Spleen (tissue), 11 donors: ENCODE data around the gene TMEM100. TPM values are rescaled to one million over a fixed set of nuclear protein-coding genes. Genes with fewer than 3 reads are reported as not detected.

Experiments
- DNase-seq: peaks from one replicate; pipeline ENCODE4 v3.0.0-alpha.2; 2020
- H3K27ac ChIP-seq, 8 donors: fragments of 200-600 bp; sonication (generic) in 7 of 8; 1 replicate in 4 of 8; 2 replicates in 4 of 8; pipeline versions ENCODE4 v1.5.0 to v1.8.0; 2016 to 2021; ENCODE audit warnings: inconsistent platforms in 4 of 8, mild to moderate bottlenecking in 4 of 8, moderate library complexity in 1 of 8
- H3K27me3 ChIP-seq, 7 donors: fragments of 200-600 bp; sonication (generic) in 6 of 7; replicated peaks in 1 of 7; 1 replicate in 4 of 7; 2 replicates in 3 of 7; pipeline versions ENCODE4 v1.5.0 to v1.8.0; 2016 to 2021; ENCODE audit warnings: inconsistent platforms in 3 of 7, mild to moderate bottlenecking in 1 of 7
- H3K36me3 ChIP-seq, 6 donors: fragments of 200-600 bp; sonication (generic) in 5 of 6; 1 replicate in 4 of 6; 2 replicates in 2 of 6; pipeline versions ENCODE4 v1.5.0 to v1.8.0; 2016 to 2021; ENCODE audit warnings: inconsistent platforms in 2 of 6
- H3K4me1 ChIP-seq, 6 donors: fragments of 200-600 bp; sonication (generic) in 5 of 6; 1 replicate in 3 of 6; 2 replicates in 3 of 6; pipeline versions ENCODE4 v1.5.0 to v1.8.0; 2016 to 2021; ENCODE audit warnings: inconsistent platforms in 3 of 6
- H3K4me3 ChIP-seq, 8 donors: fragments of 200-600 bp; sonication (generic) in 7 of 8; 1 replicate in 4 of 8; 2 replicates in 4 of 8; pipeline versions ENCODE4 v1.5.0 to v1.8.0; 2016 to 2021; ENCODE audit warnings: inconsistent platforms in 4 of 8, mild to moderate bottlenecking in 4 of 8, moderate library complexity in 2 of 8
- H3K9me3 ChIP-seq, 8 donors: fragments of 200-600 bp; sonication (generic) in 7 of 8; 1 replicate in 4 of 8; 2 replicates in 4 of 8; pipeline versions ENCODE4 v1.5.0 to v1.8.0; 2016 to 2021; ENCODE audit warnings: inconsistent platforms in 4 of 8
- CTCF ChIP-seq, 11 experiments: fragments of 200-600 bp in 7 of 11; fragments of 450-650 bp in 4 of 11; sonication (generic) in 4 of 11; IDR thresholded peaks in 8 of 11; conservative IDR thresholded peaks in 3 of 11; 1 replicate in 7 of 11; 2 replicates in 4 of 11; pipeline versions ENCODE4 v1.4.0 to v1.8.0; 2016 to 2021; ENCODE audit warnings: antibody characterized with exemption in 11 of 11, inconsistent platforms in 4 of 11, mild to moderate bottlenecking in 1 of 11
- POLR2A ChIP-seq, 3 donors: fragments of 450-650 bp; IDR thresholded peaks; one replicate each; pipeline ENCODE4 v1.5.1; 2017; ENCODE audit warnings: antibody characterized with exemption in 3 of 3, mild to moderate bottlenecking in 1 of 3
- POLR2AphosphoS5 ChIP-seq, 3 donors: sonication (generic); formaldehyde crosslinking; IDR thresholded peaks; one replicate each; pipeline ENCODE4 v1.5.1; 2017; ENCODE audit warnings: antibody characterized with exemption in 3 of 3
- WGBS, 5 donors: extraction: QIAGEN DNeasy Blood & Tissue Kit in 3 of 5; methylation state at CpG; one replicate each; pipeline versions ENCODE4 v1.1.5 to v1.1.7; 2013 to 2018; 5-methylcytosine and 5-hydroxymethylcytosine counted together
- intact Hi-C: fragments of 100-400 bp; cut with DNase I; formaldehyde crosslinking; loops from one replicate; pipeline ENCODE4 v1.15.0; 2023; ENCODE audit warnings: low total_unique reads
- polyA plus RNA-seq, 3 donors: library from polyadenylated mRNA; stranded (reverse); fragments of 200-250 nt; gene quantifications; one replicate each; pipeline ENCODE4 v1.2.1, GENCODE V29; 2013
- total RNA-seq, 7 donors: library from RNA; depleted of rRNA in 3 of 7; stranded (reverse); fragments of >200 nt in 3 of 7; fragmentation: NEBNext Ultra II Directional in 4 of 7; extraction: Animal tissue kit (Norgen Biotek cat#: 25700) in 4 of 7; gene quantifications; one replicate each; pipeline versions ENCODE4 v1.1.0 to v1.2.1, GENCODE V29; 2016 to 2021
- donor health status: healthy with polysubstance abuse.
- donor health status: DM: no; HTN: no; CAD: no; lungs with moderate emphysema.
- donor health status: DM: no; HTN: no; CAD: no.
- donor health status: Bipolar disorder and iron deficiency.
- donor health status: healthy.
- donor health status: DM: no; HTN: no; CAD: no.
- donor health status: DM: yes; HTN: yes; CAD: no.

TMEM100 gene
- total and polyA plus RNA-seq, 10 donors: 1.3 to 19.8 (median 3.5) TPM

GRCh38 chr17:55763856-55764255 is 41.2 kb upstream of the TMEM100 start:
- Histone ChIP-seq H3K27ac (peak overlapping the region in 6 of 8 donors; percentile 11 to 70 (median 36)), H3K4me3 (no peak overlapping the region), H3K36me3 (peaks cover 0 to 15% (median 6%) of the 10 kb centered on the region in 6 donors), H3K27me3 (no peaks in the 10 kb centered on the region), H3K4me1 (peaks cover 0 to 27% (median 7%) of the 10 kb centered on the region in 6 donors), H3K9me3 (no peaks in the 10 kb centered on the region)
- TF ChIP-seq POLR2AphosphoS5 (IDR thresholded peaks at IDR 0.05): no peak
- TF ChIP-seq POLR2A (IDR thresholded peaks at IDR 0.05): no peak
- TF ChIP-seq CTCF (IDR thresholded peaks at IDR 0.05 in 8 of 11, conservative IDR thresholded peaks at IDR 0.05 in 3 of 11): no peak
- no peak for DNase-seq
- intact Hi-C loops: no loop called here
- 33 to 45% (median 42%) methylated on average over 6 of the region's 6 CpGs for WGBS, 5 donors

GRCh38 chr17:55762086-55762858 is 39.6 kb upstream of the TMEM100 start:
- Histone ChIP-seq H3K27me3 (no peaks in the 10 kb centered on the region), H3K36me3 (no peaks in the 10 kb centered on the region), H3K9me3 (no peaks in the 10 kb centered on the region), H3K4me3 (no peak overlapping the region), H3K27ac (no peak overlapping the region), H3K4me1 (peaks cover 0 to 27% (median 7%) of the 10 kb centered on the region in 6 donors)
- no peak for DNase-seq
- TF ChIP-seq POLR2AphosphoS5 (IDR thresholded peaks at IDR 0.05) (no peak), POLR2A (IDR thresholded peaks at IDR 0.05) (no peak)
- intact Hi-C loops: no loop called here
- WGBS, 5 donors: 87 to 96% (median 93%) methylated on average over 6 of the region's 6 CpGs

GRCh38 chr17:55760643-55761355 is 38.1 kb upstream of the TMEM100 start:
- no peak for DNase-seq
- peaks cover 0 to 27% (median 7%) of the 10 kb centered on the region in 6 donors for H3K4me1 ChIP-seq
- TF ChIP-seq CTCF (IDR thresholded peaks at IDR 0.05 in 8 of 11, conservative IDR thresholded peaks at IDR 0.05 in 3 of 11) (no peak), POLR2A (IDR thresholded peaks at IDR 0.05) (no peak), POLR2AphosphoS5 (IDR thresholded peaks at IDR 0.05) (no peak)
- intact Hi-C loops: no loop called here
- peak overlapping the region in 1 of 8 donors; percentile 22 for H3K4me3 ChIP-seq
- H3K36me3 ChIP-seq: no peaks in the 10 kb centered on the region
- H3K27me3 ChIP-seq: no peaks in the 10 kb centered on the region
- 41 to 60% (median 43%) methylated on average over 3 of the region's 3 CpGs for WGBS, 5 donors
- peak overlapping the region in 4 of 8 donors; percentile 9 to 83 (median 32) for H3K27ac ChIP-seq
- no peaks in the 10 kb centered on the region for H3K9me3 ChIP-seq

GRCh38 chr17:55758171-55758570 is 35.5 kb upstream of the TMEM100 start:
- Histone ChIP-seq H3K4me1 (peaks cover 0 to 16% (median 6%) of the 10 kb centered on the region in 6 donors), H3K9me3 (no peaks in the 10 kb centered on the region), H3K36me3 (peaks cover 0 to 14% (median 0%) of the 10 kb centered on the region in 6 donors), H3K27ac (no peak overlapping the region), H3K27me3 (no peaks in the 10 kb centered on the region), H3K4me3 (no peak overlapping the region)
- DNase-seq: no peak
- intact Hi-C loops: no loop called here
- TF ChIP-seq CTCF (IDR thresholded peaks at IDR 0.05 in 8 of 11, conservative IDR thresholded peaks at IDR 0.05 in 3 of 11): no peak
- no peak for TF ChIP-seq POLR2A (IDR thresholded peaks at IDR 0.05)
- TF ChIP-seq POLR2AphosphoS5 (IDR thresholded peaks at IDR 0.05): no peak
